ENCODE measurements around the gene RNF8. TPM values are rescaled to one million over a fixed set of nuclear protein-coding genes. Genes with fewer than 3 reads are reported as not detected.

RNF8 gene
- total and polyA plus RNA-seq, 9 of the 15 experiments (the other 6 are each of a cell fraction or from before 2014, with no cell fraction given), result 10.6 to 47.0 (median 37.5) TPM

DNA sequence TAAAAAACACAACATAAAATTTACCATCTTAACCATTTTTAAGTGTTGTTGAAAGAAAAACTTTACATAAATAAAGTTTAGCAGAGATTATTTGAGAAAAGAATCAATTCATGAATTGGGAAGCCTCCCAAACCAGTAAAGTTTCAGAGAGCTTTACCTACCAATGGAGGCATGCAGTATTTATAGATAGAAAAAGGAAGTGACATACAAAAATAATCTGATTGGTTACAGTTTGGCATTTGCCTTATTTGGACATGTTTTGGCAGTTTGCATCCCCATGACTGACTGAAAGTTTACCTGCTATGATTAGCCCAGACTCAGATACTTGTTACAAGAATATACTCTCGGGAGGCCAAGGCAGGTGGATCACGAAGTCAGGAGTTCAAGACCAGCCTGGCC is 75.6 kb downstream of the RNF8 start (continued):
- TF ChIP-seq, protein P1, sequence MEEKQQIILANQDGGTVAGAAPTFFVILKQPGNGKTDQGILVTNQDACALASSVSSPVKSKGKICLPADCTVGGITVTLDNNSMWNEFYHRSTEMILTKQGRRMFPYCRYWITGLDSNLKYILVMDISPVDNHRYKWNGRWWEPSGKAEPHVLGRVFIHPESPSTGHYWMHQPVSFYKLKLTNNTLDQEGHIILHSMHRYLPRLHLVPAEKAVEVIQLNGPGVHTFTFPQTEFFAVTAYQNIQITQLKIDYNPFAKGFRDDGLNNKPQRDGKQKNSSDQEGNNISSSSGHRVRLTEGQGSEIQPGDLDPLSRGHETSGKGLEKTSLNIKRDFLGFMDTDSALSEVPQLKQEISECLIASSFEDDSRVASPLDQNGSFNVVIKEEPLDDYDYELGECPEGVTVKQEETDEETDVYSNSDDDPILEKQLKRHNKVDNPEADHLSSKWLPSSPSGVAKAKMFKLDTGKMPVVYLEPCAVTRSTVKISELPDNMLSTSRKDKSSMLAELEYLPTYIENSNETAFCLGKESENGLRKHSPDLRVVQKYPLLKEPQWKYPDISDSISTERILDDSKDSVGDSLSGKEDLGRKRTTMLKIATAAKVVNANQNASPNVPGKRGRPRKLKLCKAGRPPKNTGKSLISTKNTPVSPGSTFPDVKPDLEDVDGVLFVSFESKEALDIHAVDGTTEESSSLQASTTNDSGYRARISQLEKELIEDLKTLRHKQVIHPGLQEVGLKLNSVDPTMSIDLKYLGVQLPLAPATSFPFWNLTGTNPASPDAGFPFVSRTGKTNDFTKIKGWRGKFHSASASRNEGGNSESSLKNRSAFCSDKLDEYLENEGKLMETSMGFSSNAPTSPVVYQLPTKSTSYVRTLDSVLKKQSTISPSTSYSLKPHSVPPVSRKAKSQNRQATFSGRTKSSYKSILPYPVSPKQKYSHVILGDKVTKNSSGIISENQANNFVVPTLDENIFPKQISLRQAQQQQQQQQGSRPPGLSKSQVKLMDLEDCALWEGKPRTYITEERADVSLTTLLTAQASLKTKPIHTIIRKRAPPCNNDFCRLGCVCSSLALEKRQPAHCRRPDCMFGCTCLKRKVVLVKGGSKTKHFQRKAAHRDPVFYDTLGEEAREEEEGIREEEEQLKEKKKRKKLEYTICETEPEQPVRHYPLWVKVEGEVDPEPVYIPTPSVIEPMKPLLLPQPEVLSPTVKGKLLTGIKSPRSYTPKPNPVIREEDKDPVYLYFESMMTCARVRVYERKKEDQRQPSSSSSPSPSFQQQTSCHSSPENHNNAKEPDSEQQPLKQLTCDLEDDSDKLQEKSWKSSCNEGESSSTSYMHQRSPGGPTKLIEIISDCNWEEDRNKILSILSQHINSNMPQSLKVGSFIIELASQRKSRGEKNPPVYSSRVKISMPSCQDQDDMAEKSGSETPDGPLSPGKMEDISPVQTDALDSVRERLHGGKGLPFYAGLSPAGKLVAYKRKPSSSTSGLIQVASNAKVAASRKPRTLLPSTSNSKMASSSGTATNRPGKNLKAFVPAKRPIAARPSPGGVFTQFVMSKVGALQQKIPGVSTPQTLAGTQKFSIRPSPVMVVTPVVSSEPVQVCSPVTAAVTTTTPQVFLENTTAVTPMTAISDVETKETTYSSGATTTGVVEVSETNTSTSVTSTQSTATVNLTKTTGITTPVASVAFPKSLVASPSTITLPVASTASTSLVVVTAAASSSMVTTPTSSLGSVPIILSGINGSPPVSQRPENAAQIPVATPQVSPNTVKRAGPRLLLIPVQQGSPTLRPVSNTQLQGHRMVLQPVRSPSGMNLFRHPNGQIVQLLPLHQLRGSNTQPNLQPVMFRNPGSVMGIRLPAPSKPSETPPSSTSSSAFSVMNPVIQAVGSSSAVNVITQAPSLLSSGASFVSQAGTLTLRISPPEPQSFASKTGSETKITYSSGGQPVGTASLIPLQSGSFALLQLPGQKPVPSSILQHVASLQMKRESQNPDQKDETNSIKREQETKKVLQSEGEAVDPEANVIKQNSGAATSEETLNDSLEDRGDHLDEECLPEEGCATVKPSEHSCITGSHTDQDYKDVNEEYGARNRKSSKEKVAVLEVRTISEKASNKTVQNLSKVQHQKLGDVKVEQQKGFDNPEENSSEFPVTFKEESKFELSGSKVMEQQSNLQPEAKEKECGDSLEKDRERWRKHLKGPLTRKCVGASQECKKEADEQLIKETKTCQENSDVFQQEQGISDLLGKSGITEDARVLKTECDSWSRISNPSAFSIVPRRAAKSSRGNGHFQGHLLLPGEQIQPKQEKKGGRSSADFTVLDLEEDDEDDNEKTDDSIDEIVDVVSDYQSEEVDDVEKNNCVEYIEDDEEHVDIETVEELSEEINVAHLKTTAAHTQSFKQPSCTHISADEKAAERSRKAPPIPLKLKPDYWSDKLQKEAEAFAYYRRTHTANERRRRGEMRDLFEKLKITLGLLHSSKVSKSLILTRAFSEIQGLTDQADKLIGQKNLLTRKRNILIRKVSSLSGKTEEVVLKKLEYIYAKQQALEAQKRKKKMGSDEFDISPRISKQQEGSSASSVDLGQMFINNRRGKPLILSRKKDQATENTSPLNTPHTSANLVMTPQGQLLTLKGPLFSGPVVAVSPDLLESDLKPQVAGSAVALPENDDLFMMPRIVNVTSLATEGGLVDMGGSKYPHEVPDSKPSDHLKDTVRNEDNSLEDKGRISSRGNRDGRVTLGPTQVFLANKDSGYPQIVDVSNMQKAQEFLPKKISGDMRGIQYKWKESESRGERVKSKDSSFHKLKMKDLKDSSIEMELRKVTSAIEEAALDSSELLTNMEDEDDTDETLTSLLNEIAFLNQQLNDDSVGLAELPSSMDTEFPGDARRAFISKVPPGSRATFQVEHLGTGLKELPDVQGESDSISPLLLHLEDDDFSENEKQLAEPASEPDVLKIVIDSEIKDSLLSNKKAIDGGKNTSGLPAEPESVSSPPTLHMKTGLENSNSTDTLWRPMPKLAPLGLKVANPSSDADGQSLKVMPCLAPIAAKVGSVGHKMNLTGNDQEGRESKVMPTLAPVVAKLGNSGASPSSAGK (IDR thresholded peaks at IDR 0.05), result no peak
- 0 out of 2 replicates have a peak, but pooled peaks have one; percentile 15 for TF ChIP-seq ATF7 (IDR thresholded peaks at IDR 0.05)
- TF ChIP-seq L3MBTL2 (IDR thresholded peaks at IDR 0.05), result peak; percentile 43; the same call in 1 of the 2 replicates
- TF ChIP-seq, protein P2, sequence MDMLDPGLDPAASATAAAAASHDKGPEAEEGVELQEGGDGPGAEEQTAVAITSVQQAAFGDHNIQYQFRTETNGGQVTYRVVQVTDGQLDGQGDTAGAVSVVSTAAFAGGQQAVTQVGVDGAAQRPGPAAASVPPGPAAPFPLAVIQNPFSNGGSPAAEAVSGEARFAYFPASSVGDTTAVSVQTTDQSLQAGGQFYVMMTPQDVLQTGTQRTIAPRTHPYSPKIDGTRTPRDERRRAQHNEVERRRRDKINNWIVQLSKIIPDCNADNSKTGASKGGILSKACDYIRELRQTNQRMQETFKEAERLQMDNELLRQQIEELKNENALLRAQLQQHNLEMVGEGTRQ (CRISPR knock-in tag; IDR thresholded peaks at IDR 0.05), result no peak
- TF ChIP-seq ZNF77 (CRISPR knock-in tag; IDR thresholded peaks at IDR 0.05), result no peak
- TF ChIP-seq CTCFL (IDR thresholded peaks at IDR 0.05; ENCODE audit: borderline replicate concordance, insufficient read depth, low read depth, low read length, poor library complexity, severe bottlenecking), result no peak
- TF ChIP-seq MNT (conservative IDR thresholded peaks at IDR 0.05), result no peak
- TF ChIP-seq PHF21A (IDR thresholded peaks at IDR 0.05; ENCODE audit: borderline replicate concordance, low read depth), result no peak
- TF ChIP-seq TRIM24 (IDR thresholded peaks at IDR 0.05), result no peak
- no peak for TF ChIP-seq EHMT2 (IDR thresholded peaks at IDR 0.05)
- TF ChIP-seq, protein P3, sequence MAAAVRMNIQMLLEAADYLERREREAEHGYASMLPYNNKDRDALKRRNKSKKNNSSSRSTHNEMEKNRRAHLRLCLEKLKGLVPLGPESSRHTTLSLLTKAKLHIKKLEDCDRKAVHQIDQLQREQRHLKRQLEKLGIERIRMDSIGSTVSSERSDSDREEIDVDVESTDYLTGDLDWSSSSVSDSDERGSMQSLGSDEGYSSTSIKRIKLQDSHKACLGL (CRISPR knock-in tag; IDR thresholded peaks at IDR 0.05; ENCODE audit: borderline replicate concordance, poor library complexity, severe bottlenecking), result no peak
